Prostate gland (tissue), 2 donors: Measurements from ENCODE around the gene TOP2A.

ENCODE experiments used
- CTCF ChIP-seq, 4 experiments: fragments of 200-600 bp in 2 of 4; fragments of 450-650 bp in 2 of 4; sonication (generic) in 2 of 4; IDR thresholded peaks; 1 replicate in 3 of 4; 2 replicates in 1 of 4; pipeline ENCODE4 v1.5.1; 2016 to 2019; ENCODE audit warnings: antibody characterized with exemption in 4 of 4, mild to moderate bottlenecking in 2 of 4, moderate library complexity in 2 of 4
- POLR2A ChIP-seq: fragments of 450-650 bp; IDR thresholded peaks from one replicate; pipeline ENCODE4 v1.6.1; 2016; ENCODE audit warnings: antibody characterized with exemption, mild to moderate bottlenecking
- POLR2AphosphoS5 ChIP-seq: sonication (generic); formaldehyde crosslinking; IDR thresholded peaks from one replicate; pipeline ENCODE4 v1.6.1; 2017; ENCODE audit warnings: antibody characterized with exemption

GRCh38 chr17:40462343-40463121 is 44.8 kb upstream of the TOP2A start:
- TF ChIP-seq POLR2AphosphoS5 (no peak), CTCF (IDR thresholded peaks at IDR 0.05) (no peak), POLR2A (no peak)
